Measurements from ENCODE around the gene LRRC17.

Gene LRRC17

GRCh38 chr7:102988631-102989560 lies 76.1 kb downstream of the LRRC17 start:
- no peak for DNase-seq (ENCODE audit: low read depth in 2 of 2)

- DNase-seq (ENCODE audit: low read depth in 2 of 2), result no peak
These were observed 77.8 kb downstream of the LRRC17 start for GRCh38 chr7:102990642-102991041.

GRCh38 chr7:102991077-102991539 lies 78.3 kb downstream of the LRRC17 start:
- DNase-seq (ENCODE audit: low read depth in 2 of 2), result no peak

GRCh38 chr7:102991540-102992214 lies 78.9 kb downstream of the LRRC17 start:
- DNase-seq (ENCODE audit: low read depth in 2 of 2), result no peak

- DNase-seq (ENCODE audit: low read depth in 2 of 2), result no peak
These were observed 79.7 kb downstream of the LRRC17 start for GRCh38 chr7:102992509-102992937.

- no peak for DNase-seq (ENCODE audit: low read depth in 2 of 2)
These were observed 80.3 kb downstream of the LRRC17 start for GRCh38 chr7:102992938-102993717.

- DNase-seq (ENCODE audit: low read depth in 2 of 2), result no peak
These were observed 80.9 kb downstream of the LRRC17 start for GRCh38 chr7:102993718-102994029.

- no peak for DNase-seq (ENCODE audit: low read depth in 2 of 2)
These were observed 81.8 kb downstream of the LRRC17 start for GRCh38 chr7:102994567-102994966.

All from stimulated activated CD8-positive, alpha-beta memory T cell treated with anti-CD3 and anti-CD28 coated beads, Interleukin-7, amount 100 ng/mL, for 1 hour (primary cell).